WTC11 (cell line): ENCODE data around the gene FER1L5. TPM values are rescaled to one million over a fixed set of nuclear protein-coding genes. Genes with fewer than 3 reads are reported as not detected.

Experiments
- ATAC-seq: fragments of 200-7000 bp; cut with Tn5 transposase; 2 replicates; pipeline ENCODE4 v1.10.0; 2021; ENCODE audit warnings: mild to moderate bottlenecking, moderate library complexity
- CTCF ChIA-PET: fragments of 300-600 bp; sonication (Branson Sonifier 250); formaldehyde crosslinking; loops from one replicate; lab custom pipeline; 2021; ENCODE audit warnings: antibody characterized with exemption; lab: Charles Lee
- POLR2A ChIA-PET: fragments of 350-600 bp; sonication (Branson Sonifier 250); formaldehyde crosslinking; loops from one replicate; lab custom pipeline; 2021; ENCODE audit warnings: antibody characterized with exemption; lab: Charles Lee
- DNase-seq: peaks from one replicate; pipeline ENCODE4 v3.0.0; 2021; ENCODE audit warnings: low spot score
- H3K27ac Mint-ChIP-seq: 2 replicates; pipeline ENCODE4 v1.8.0; 2021; ENCODE audit warnings: mixed read lengths
- H3K27me3 Mint-ChIP-seq: 2 replicates; pipeline ENCODE4 v1.8.0; 2021; ENCODE audit warnings: low read depth, mild to moderate bottlenecking, moderate library complexity, mixed read lengths
- H3K36me3 Mint-ChIP-seq: 2 replicates; pipeline ENCODE4 v1.8.0; 2021; ENCODE audit warnings: mixed read lengths
- H3K4me1 Mint-ChIP-seq: 2 replicates; pipeline ENCODE4 v1.8.0; 2022; ENCODE audit warnings: mixed read lengths
- H3K4me3 Mint-ChIP-seq: 2 replicates; pipeline ENCODE4 v1.8.0; 2021; ENCODE audit warnings: mild to moderate bottlenecking, moderate library complexity, mixed read lengths
- H3K9me3 Mint-ChIP-seq: 2 replicates; pipeline ENCODE4 v1.8.0; 2021; ENCODE audit warnings: mixed read lengths
- ATF2 ChIP-seq: sonication (generic); formaldehyde crosslinking; IDR thresholded peaks from 2 replicates; pipeline ENCODE4 v1.8.1; 2022; ENCODE audit warnings: low read depth, missing genetic modification reagents, borderline replicate concordance
- CREB1 ChIP-seq: sonication (generic); formaldehyde crosslinking; IDR thresholded peaks from 2 replicates; pipeline ENCODE4 v1.8.0; 2023; ENCODE audit warnings: mild to moderate bottlenecking, missing genetic modification reagents
- ELF4 ChIP-seq: sonication (generic); formaldehyde crosslinking; IDR thresholded peaks from 2 replicates; pipeline ENCODE4 v1.8.1; 2022; ENCODE audit warnings: low read depth, mild to moderate bottlenecking, moderate library complexity, missing genetic modification reagents
- ESRRA ChIP-seq: sonication (generic); formaldehyde crosslinking; IDR thresholded peaks from 2 replicates; pipeline ENCODE4 v1.8.1; 2022; ENCODE audit warnings: mild to moderate bottlenecking, missing genetic modification reagents, borderline replicate concordance
- NFATC4 ChIP-seq: fragments of 250-450 bp; sonication (Bioruptor Pico); IDR thresholded peaks from 2 replicates; pipeline ENCODE4 v1.9.0; 2021; ENCODE audit warnings: mild to moderate bottlenecking
- NFE2L1 ChIP-seq: sonication (generic); formaldehyde crosslinking; IDR thresholded peaks from 2 replicates; pipeline ENCODE4 v1.8.1; 2023; ENCODE audit warnings: missing genetic modification reagents
- NR1H2 ChIP-seq: sonication (generic); formaldehyde crosslinking; IDR thresholded peaks from 2 replicates; pipeline ENCODE4 v1.9.0; 2021; ENCODE audit warnings: mild to moderate bottlenecking, moderate library complexity, missing genetic modification reagents
- ZBTB21 ChIP-seq: sonication (generic); formaldehyde crosslinking; IDR thresholded peaks from 2 replicates; pipeline ENCODE4 v1.8.1; 2023; ENCODE audit warnings: mild to moderate bottlenecking, missing genetic modification reagents, borderline replicate concordance
- ZNF121 ChIP-seq: sonication (generic); formaldehyde crosslinking; IDR thresholded peaks from 2 replicates; pipeline ENCODE4 v1.8.0; 2023; ENCODE audit warnings: missing genetic modification reagents
- ZNF138 ChIP-seq: sonication (generic); formaldehyde crosslinking; conservative IDR thresholded peaks from 2 replicates; pipeline ENCODE4 v1.8.1; 2022; ENCODE audit warnings: mild to moderate bottlenecking, moderate library complexity, missing genetic modification reagents
- ZNF396 ChIP-seq: fragments of 250-450 bp; sonication (Bioruptor Pico); IDR thresholded peaks from 2 replicates; pipeline ENCODE4 v1.8.0; 2021; ENCODE audit warnings: mild to moderate bottlenecking, moderate library complexity, borderline replicate concordance
- ZNF671 ChIP-seq: fragments of 250-450 bp; sonication (Bioruptor Pico); IDR thresholded peaks from 2 replicates; pipeline ENCODE4 v1.8.0; 2021; ENCODE audit warnings: mild to moderate bottlenecking
- total RNA-seq: library from RNA; stranded (reverse); gene quantifications from 3 replicates; pipeline ENCODE4 v1.2.3, GENCODE V29; 2021
- TF ChIP-seq, protein P1 (sequence below): fragments of 250-450 bp; sonication (Bioruptor Pico); conservative IDR thresholded peaks from 2 replicates; pipeline ENCODE4 v1.9.0; 2021; ENCODE audit warnings: mild to moderate bottlenecking
- TF ChIP-seq, protein P2 (sequence below): fragments of 200-600 bp; IDR thresholded peaks from 2 replicates; pipeline ENCODE4 v1.8.0; 2022; ENCODE audit warnings: antibody characterized with exemption
- TF ChIP-seq, protein P3 (sequence below): fragments of 250-450 bp; sonication (Bioruptor Pico); IDR thresholded peaks from 2 replicates; pipeline ENCODE4 v1.9.0; 2021; ENCODE audit warnings: mild to moderate bottlenecking, borderline replicate concordance

FER1L5 gene
- total RNA-seq, 1 experiment from 2014 or later = 1.4 TPM

- TF ChIP-seq ATF2 = no peak
- TF ChIP-seq, protein P1, sequence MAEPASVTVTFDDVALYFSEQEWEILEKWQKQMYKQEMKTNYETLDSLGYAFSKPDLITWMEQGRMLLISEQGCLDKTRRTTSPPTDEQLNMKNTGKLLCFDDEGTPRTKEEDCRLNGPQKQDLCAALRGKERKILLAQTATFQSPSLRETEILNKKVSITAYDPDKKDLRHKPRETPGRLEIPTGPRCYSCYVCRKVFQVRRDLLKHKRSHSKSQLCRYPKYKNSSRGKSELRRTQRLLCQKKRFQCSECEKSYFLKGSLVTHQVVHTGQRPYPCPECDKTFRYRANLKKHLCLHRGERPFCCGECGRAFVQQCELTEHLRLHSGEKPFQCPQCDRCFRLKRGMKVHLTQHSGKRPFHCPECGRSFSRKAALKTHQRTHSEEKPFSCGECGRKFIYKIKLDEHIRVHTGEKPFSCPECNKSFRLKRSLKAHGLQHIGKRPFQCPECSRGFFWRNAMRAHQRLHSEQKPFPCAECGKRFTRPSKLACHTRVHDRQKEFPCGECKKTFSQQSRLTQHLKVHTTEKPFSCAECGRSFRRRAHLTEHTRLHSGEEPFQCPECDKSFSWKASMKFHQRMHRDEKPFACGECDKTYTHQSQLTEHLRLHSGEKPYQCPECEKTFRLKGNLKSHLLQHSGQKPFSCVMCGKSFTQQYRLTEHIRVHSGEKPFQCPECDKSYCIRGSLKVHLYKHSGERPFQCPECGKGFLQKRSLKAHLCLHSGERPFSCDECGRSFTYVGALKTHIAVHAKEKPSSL = no peak
- TF ChIP-seq ZNF138 (CRISPR knock-in tag) = no peak
- TF ChIP-seq, protein P2, sequence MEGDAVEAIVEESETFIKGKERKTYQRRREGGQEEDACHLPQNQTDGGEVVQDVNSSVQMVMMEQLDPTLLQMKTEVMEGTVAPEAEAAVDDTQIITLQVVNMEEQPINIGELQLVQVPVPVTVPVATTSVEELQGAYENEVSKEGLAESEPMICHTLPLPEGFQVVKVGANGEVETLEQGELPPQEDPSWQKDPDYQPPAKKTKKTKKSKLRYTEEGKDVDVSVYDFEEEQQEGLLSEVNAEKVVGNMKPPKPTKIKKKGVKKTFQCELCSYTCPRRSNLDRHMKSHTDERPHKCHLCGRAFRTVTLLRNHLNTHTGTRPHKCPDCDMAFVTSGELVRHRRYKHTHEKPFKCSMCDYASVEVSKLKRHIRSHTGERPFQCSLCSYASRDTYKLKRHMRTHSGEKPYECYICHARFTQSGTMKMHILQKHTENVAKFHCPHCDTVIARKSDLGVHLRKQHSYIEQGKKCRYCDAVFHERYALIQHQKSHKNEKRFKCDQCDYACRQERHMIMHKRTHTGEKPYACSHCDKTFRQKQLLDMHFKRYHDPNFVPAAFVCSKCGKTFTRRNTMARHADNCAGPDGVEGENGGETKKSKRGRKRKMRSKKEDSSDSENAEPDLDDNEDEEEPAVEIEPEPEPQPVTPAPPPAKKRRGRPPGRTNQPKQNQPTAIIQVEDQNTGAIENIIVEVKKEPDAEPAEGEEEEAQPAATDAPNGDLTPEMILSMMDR = no peak
- TF ChIP-seq NR1H2 (CRISPR knock-in tag) = no peak
These were observed 57.5 kb downstream of the FER1L5 start (continued) for GRCh38 chr2:96700086-96700485.

DNA sequence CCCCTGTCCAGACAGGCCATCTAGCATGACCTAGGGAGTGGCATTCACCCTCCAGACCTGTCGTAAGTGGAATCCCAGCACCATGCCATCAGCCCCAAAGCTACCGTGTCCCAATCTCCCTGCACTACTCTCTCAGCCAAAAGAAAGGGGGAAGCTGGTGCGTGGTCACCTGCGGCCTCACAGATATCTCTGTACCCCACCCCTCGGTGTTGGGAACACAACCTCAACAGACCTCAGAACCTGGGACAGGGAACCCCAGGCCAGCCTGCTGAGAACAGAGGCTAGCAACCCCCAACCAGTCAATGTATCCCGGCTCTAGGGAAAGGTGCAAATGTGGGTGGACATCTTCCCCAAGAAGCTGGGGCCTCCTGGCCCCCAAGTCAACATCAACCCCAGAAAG lies 59.1 kb downstream of the FER1L5 start:
- ChIA-PET CTCF (interaction anchor here (2.6 kb wide), 1 partner anchor 147 kb away, joined by 9 read pairs; no protein-coding TSS in a partner anchor), POLR2A (no interaction called here)
- ATAC-seq = no peak
- no peak for DNase-seq
- peaks cover 21% of the 10 kb centered on the region for H3K36me3 Mint-ChIP-seq
- H3K4me3 Mint-ChIP-seq = no peak overlapping the region
- H3K9me3 Mint-ChIP-seq = no peaks in the 10 kb centered on the region
- TF ChIP-seq, protein P3, sequence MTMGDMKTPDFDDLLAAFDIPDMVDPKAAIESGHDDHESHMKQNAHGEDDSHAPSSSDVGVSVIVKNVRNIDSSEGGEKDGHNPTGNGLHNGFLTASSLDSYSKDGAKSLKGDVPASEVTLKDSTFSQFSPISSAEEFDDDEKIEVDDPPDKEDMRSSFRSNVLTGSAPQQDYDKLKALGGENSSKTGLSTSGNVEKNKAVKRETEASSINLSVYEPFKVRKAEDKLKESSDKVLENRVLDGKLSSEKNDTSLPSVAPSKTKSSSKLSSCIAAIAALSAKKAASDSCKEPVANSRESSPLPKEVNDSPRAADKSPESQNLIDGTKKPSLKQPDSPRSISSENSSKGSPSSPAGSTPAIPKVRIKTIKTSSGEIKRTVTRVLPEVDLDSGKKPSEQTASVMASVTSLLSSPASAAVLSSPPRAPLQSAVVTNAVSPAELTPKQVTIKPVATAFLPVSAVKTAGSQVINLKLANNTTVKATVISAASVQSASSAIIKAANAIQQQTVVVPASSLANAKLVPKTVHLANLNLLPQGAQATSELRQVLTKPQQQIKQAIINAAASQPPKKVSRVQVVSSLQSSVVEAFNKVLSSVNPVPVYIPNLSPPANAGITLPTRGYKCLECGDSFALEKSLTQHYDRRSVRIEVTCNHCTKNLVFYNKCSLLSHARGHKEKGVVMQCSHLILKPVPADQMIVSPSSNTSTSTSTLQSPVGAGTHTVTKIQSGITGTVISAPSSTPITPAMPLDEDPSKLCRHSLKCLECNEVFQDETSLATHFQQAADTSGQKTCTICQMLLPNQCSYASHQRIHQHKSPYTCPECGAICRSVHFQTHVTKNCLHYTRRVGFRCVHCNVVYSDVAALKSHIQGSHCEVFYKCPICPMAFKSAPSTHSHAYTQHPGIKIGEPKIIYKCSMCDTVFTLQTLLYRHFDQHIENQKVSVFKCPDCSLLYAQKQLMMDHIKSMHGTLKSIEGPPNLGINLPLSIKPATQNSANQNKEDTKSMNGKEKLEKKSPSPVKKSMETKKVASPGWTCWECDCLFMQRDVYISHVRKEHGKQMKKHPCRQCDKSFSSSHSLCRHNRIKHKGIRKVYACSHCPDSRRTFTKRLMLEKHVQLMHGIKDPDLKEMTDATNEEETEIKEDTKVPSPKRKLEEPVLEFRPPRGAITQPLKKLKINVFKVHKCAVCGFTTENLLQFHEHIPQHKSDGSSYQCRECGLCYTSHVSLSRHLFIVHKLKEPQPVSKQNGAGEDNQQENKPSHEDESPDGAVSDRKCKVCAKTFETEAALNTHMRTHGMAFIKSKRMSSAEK (CRISPR knock-in tag) = no peak
- TF ChIP-seq ATF2 = no peak
- H3K27ac Mint-ChIP-seq = peak overlapping the region; percentile 51; the same call in 1 of the 2 replicates
- H3K4me1 Mint-ChIP-seq = no peaks in the 10 kb centered on the region
- no peaks in the 10 kb centered on the region for H3K27me3 Mint-ChIP-seq

DNA sequence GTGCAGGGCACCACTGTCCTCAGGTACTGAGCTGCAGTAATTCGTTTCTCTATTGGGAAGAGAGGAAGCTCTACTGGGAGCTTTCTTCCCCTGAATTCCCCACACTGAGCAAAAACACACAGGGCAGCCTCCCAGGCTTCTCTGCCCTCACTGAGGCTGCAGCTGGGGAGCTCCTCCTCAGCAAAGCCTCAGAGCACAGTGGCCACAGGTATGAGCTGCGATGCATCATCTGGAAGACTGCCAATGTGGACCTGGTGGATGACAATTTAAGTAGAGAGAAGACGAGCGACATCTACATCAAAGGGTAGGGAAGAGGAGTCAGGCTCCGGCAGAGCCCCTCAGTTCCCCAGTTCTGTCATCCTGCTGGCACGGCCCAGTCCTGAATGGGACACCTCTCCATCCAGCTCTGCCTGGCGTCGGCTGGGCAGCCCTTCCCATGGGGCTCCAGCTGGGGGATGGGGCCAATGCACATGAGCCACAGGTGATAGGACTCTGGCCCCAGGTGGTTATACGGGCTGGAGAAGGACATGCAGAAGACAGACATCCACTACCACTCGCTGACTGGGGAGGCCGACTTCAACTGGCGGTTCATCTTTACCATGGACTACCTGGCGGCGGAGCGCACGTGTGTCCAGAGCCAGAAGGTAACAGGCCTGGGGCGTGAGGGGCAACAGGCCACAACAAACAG lies 59.7 kb downstream of the FER1L5 start:
- Mint-ChIP-seq H3K27ac (no peak overlapping the region), H3K9me3 (no peaks in the 10 kb centered on the region), H3K4me1 (no peaks in the 10 kb centered on the region), H3K4me3 (no peak overlapping the region), H3K36me3 (peaks cover 25% of the 10 kb centered on the region), H3K27me3 (no peaks in the 10 kb centered on the region)
- ChIA-PET POLR2A (no interaction called here), CTCF (interaction anchor here (2.6 kb wide), 1 partner anchor 148 kb away, joined by 9 read pairs; no protein-coding TSS in a partner anchor)
- DNase-seq = no peak
- no peak for ATAC-seq
- TF ChIP-seq ESRRA (CRISPR knock-in tag) (no peak), CREB1 (CRISPR knock-in tag) (no peak), ZBTB21 (CRISPR knock-in tag) (no peak), NFE2L1 (CRISPR knock-in tag) (no peak), ZNF671 (no peak), ZNF396 (CRISPR knock-in tag) (no peak), ZNF121 (CRISPR knock-in tag) (no peak), NFATC4 (CRISPR knock-in tag) (no peak), ELF4 (CRISPR knock-in tag) (no peak)
